NCI-H524 treated with DMSO at 0.1 percent for 48 hours (cell line): ENCODE data around the gene FEZF1.
A peak's percentile ranks its signal among the peaks of the same experiment; 100 is the strongest.

Source experiments
- DNase-seq: peaks from one replicate; lab custom pipeline; 2025; lab: John Stamatoyannopoulos, UW

The FEZF1 gene

DNA sequence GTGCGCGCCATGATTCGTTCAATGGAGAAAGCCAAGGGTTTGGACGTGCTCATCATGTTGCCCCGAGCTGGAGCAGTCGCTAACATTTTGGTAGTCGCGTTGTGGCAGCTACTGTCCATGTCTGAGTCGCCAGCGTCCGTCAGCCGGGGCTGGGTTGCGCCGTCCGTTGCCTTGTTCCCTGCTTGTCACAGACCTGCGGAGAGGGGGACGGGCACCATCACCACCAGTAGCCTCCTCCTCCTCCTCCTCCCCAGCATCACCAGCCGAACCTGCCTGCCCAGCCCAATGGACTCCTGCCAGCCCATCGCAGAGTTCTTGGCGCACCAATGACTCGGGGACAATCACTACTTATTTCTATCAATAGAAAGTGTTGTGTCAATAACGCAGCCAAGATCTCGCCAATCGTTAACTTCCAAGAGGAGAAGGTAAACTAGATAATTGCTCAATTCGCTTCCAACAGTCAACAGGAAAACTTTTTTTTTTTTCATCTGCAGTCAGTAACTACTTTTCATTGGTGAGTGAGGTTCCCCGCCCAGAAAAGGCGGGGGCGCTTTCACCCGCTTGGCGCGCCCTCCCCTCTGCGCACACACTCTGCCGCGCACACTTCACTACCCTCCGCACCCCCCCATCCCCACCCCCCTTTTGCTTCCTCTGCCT lies at the start of gene FEZF1:
TSS of gene FEZF1 (minus strand) at position 432 of the 657 bp plus-strand sequence. CDS start at position 119, 313 bp downstream.
- no peak for DNase-seq

DNA sequence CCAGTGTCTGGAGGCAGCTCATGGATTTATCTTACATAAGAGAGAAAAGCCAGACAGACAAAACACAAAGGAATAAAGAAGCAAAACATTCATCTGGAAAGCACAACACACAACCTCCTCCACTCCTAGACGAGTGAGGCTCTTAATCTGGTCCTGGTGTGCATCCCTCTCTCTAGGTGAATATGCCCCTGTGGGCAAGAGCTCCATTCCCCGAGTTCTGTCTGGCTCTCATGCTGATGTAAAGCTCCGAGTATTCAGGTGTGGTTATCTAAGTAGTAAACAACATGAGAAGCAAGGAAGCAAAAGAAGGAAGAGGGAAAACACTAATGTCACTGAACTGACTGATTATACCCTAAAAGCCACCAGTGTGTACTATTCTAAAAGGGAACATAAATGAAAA lies 47.9 kb upstream of the FEZF1 start:
- DNase-seq: no peak

DNA sequence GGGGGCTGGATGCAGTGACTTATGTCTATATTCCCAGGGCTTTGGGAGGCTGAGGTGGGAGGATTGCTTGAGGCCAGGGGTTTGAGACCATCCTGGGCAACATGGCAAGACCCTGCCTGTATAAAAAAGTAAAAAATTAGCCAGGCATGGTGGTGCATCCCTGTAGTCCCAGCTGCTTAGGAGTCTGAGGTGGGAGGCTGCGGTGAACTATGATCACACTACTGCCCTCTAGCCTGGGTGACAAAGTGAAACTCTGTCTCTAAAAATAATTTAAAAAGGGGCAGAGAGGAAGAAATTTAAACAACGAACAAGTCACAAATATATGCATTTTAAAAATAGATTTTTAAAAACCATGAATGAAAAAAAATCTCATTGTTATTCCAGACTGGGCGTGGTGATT lies 46.2 kb upstream of the FEZF1 start:
- no peak for DNase-seq

DNA sequence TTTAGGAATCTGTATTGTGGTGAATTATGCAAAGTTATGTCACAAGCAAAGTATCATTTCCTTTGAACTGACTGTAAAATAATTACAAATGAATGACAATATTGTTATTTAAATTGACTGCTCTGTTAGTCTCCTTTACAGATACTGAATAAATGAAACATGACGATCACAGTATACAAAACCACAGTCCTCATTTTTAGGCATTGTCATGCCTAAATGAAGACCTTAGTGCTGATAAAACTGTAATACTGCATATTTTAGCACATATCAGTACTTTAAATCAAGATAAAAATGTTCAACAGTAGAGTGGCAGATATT lies 39.7 kb upstream of the FEZF1 start:
- DNase-seq: no peak

DNA sequence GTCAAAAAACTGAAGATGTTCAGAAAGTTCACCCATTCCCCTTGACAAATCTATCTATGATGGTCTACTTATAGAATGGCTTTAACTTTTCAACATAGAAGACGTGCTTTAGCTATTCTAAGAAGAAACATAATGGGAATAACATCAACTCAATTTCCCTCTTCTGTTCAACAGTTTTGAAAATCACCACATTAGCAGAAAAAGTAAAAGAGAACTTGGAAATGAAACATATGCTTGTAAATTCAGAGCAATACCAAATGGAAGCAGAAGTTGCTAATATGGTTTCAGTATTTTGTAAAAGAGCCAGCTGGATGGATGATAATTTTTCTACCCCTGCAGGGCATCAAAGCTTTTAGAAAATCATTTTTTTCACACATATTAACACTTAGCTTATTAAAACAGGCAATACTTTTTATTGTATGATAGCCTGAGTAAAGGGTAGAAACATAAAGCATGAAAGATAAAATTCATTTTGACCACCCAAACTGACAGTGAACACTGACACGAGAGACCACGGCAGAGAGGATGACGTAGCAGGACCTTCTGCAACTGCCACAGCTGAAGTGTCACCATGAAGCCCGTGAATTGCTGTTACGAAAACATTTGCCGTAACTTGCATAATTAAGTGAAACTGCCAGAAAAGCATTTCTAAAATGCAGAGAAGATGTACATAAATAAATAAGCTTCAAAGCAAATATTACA lies 39.2 kb upstream of the FEZF1 start:
- DNase-seq: no peak

DNA sequence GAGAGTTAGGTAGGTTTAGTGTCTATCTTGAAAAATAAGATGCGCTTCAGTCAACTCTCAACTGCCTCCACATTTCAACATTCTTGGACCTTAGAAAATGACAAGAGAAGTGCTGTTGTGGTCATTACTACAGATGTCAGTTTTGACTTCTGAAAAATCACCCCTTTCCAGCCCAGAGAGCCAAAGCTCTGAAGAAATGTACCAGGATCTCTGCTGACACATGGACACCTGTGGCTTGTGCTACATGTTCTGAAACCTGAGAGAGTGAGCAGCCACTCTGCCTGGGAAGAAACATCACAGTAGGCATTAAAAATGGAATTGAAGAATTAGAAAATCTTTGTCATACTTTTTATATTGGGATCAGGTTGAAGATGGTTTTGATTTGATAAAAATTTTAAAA lies 35.9 kb upstream of the FEZF1 start:
- DNase-seq: no peak

DNA sequence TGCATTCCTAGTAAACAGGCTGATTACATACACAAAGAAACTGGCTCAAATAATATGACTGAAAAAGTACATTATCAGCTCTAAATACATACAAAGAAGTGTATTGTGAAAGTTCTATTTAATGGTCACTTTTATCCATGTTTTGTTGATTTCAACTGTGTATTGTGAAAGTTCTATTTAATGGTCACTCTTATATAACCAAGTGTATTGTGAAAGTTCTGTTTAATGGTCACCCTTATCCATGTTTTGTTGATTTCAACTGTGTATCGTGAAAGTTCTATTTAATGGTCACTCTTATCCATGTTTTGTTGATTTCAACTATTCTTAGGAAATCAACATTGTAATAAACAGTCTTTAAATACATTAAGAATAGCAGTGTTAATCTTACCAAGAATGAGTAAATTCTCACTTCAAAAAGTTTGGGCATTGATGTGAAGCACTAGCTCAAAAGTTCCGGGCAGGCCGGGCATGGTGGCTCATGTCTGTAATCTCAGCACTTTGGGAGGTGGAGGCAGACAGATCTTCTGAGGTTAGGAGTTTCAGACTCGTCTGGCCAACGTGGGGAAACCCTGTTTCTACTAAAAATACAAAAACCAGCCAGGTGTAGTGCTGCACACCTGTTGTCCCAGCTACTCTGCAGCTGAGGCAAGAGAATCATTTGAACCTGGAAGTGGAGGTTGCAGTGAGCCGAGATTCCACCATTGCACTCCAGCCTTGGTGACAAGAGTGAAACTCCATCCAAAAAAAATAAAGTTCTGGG lies 34.8 kb upstream of the FEZF1 start:
- no peak for DNase-seq

DNA sequence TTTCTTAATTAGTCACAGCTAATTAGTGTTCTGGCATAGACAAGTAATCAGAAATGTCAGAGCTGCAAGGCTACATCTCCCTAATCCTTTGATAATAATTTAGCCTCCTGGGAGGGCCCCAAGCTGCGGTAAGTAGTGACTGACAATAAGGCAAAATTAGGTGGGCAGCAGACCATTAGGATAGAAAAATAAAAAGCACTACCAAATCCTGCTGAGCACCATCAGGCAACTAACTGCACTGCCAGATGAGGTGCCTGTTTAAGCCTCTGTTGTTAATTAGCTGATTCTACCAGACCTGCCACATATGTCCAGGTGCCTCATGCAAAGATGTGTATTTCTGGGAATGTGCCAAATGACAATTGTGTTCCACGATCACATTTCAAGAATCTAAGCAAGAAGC lies 32.5 kb upstream of the FEZF1 start:
- DNase-seq: peak; percentile 88

DNA sequence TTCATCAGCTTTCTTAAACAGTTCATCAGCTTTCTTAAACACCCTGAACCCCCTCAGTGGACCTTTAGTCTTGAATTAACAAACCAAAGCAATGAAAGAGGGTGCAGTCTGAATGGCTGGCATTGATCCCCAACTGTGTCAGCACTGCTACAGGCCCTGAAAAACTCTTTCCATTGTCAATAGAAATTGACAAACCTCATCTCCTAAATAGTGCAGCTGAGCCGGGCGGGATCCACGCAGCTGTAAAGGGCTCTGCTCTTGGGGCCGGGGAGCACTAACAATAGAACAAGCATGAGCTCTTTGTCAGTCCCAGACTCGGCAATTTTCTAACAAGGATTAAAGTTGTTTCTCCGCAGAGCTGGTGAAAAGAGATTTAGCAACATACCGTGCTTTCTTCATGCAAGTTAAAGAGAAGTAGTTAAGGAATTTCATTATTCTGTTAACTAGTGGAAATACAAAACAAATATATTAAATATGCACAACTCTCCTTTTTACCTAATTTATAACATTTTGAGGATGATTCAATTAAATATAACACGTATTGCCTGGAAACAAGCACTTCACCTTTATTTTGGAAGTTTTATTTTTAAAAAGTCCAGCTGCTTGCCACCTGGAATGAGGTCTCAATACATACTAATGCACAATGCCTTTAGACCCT lies 24.7 kb upstream of the FEZF1 start:
- no peak for DNase-seq

DNA sequence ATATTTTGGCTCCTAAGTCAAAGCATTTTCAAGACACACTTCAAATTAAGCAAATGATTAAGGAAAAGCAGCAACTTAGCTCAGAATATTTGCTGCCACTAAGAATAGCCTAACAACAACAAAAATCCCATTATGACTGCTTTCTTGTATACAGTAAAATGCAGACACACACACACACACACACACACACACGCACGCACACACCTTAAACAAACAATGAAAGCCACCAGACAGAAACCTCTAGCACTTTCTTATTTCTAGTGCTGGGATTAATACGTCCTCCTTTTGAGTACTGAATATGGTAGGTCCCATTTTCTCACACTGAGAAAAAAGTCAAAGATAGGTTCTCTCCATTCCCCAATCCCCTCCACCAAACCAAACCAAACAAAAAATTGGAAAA lies 23.4 kb upstream of the FEZF1 start:
- DNase-seq: no peak

DNA sequence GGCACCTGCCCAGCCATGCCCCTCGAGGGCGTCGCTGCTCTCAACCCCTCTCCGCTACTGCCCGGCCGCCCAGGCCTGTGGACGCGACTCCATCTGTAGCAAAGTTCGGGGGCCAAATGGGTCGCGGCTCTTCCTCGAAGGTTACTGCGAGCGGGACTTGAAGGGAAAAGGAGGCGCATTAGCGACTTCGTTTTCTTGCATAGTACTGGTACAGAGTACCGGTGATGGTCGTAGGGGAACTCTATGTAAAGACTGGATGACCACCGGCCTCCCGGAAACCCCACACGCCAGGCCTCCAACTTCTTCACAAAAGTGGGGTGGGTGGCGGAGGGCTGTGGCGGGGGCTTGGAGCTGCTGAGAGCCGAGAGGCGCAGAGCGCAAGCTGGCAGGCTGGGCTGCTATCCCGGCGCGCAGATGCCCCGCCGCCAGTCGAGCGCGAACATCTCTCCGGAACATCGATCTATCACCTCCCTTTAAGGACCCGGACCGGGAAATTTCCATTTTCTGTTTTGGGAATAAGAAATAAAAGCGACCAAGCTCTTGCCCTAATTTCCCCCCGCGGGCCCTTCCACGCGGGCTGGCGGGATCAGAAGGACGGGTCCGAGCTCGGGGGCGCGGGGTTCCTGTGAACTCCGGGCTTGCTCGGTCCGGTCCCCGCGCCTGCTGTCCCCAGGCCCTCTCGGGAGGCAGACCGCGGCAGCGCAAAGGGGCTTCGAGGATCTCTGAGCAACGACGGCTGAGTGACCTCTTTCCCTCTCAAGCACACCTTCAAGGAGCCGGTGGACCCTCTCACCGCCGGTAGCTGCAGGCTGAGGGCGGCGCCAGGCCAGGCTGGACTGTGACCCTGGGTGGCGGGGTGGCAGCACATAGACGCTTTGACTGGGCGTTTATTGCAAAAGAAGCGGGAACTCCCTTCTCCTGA lies 12.2 kb upstream of the FEZF1 start:
- DNase-seq: no peak

DNA sequence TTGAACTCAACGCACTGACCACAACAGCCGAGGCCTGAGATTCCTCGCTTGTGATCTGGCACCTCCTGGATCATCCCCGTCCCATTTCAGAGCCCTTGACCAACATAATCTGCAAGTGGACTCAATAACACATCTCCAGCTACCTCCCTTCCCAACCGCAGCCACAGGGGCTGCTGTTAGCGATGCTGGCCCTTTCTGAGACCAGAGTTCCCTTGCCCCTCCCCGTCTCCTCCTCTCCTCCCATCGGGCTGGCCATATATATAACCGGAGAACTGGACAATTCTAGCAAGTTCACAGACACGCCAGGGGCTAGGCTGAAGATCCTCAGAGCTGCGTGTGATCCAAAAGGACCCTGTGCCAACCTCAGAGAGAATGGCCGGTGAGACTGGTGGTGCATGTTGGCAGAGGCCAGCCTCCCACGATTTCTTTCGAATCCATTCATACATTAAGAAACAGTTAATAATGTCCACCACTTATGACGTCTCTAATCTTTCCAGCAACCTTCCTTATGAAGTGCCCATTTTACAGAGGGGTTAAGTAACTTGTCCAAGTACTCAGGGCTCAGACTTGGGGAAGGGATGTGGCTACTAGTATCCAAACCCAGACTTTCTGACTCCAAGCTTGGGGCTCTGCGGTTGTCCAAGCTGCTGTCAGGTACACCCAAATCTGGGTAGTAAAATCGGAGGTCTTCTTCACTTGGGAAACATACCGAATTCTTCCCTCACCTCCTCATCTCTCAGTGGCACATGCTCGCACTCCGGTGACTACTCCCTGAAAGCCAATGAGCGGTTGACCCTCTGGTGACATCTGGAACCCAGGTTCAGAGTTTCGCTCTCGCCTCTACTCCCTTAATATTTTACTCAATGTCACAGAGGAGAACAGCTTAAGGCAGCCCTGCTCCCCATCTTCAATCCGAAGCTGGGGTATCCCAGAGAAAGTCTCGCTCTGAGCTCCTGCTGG lies 11.2 kb upstream of the FEZF1 start:
- no peak for DNase-seq

DNA sequence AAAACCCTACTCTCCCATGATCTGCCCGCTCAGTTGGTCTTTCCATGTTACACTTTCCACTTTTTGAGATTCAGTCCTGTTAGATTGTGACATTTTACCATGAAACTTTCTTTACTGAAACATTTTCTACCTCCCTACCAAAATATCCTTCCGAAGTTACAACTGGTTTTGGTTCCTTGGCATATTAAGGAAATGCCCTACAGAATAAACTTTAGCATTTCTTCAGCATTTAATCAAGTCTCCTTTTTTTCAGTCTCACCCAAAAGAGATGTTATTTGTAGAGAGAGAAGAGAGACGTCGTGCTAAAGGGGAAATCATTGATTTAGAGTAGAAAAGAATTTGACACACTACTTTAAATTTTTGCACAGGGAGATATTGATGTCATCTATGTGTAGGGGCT lies 9.7 kb upstream of the FEZF1 start:
- DNase-seq: no peak

DNA sequence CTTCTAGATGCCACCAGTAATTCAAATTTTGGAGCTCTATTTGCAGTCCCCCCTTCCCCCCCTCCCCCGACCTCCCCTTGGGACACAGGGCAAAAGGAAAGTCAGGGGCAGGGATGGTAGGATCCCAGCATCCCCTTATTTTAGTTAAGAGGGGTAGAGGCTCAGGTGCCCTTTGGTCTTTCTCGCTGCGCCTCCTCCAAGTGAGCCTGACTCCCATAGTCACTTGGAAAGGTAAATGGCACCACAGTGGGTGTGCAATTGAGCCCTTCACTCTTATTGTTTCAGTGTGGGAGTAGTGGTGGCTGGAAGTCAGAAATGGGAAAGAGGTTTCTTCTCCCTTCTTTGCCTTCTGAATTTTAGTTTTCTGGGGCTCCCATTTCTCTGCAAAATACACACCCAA lies 8.2 kb upstream of the FEZF1 start:
- DNase-seq: no peak

DNA sequence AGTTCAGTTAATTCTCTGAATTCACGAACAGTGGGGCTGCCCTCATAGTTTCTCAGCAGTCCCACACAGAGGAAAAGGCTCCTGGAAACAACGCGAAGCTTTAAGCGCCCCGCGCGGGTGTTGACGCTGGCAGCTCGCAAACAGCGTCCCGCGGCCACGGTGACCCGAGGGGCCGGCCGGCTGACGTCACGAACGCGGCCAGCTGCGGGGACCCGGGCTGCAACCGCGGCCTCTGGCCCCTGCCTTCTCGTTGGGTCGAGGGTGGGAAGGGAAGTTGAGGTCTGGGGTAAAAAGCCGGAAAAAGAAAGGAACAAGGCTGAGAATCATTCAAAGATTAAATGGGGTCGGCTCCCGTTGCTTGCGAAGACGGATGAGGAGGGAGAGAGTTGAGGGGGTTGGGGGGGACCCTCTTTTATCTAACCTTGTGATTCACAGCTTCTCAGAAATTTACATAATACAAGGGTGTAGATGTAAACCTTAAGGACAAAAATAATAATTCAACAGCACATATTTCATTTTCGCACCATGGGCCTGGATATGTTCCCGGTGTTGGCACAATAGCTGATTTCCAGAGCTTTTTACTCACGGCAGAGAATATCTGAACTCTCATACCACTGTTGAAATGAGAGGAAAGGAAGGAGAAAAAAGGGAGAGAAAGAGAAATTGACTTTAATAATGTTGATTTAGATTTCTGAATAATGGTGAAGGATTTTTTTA lies 7.3 kb upstream of the FEZF1 start:
- no peak for DNase-seq

DNA sequence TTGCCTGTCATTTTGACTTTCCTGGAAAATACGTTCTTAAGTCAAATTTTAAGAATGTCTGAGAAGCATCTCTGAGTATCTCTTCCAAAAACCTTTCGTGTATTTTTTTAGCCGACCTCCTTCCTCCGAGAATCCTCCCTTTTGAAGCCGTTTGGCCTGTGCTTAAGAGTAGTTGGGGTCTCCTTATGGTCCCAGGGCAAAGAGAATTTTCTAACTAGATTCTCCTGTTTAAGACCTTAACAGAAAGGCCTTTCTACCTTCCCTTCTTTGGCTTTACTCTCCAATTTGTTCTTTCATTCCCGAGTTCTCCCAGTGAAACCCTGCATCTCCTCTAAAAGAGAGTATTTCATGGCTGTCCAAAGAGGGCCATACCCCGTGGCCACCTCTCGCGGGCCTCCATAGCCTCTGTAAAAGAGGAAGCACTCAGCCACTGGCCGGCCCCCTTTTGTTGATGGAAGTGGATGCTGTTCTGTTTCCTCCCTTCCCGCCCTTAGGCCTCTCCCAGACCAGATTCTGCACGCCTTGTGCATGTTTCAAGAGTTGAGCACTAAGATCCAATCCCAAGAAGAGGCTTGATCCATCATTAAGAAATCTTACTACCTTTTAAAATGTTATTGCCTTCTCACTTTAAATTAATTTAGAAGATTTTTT lies 6.6 kb upstream of the FEZF1 start:
- no peak for DNase-seq

DNA sequence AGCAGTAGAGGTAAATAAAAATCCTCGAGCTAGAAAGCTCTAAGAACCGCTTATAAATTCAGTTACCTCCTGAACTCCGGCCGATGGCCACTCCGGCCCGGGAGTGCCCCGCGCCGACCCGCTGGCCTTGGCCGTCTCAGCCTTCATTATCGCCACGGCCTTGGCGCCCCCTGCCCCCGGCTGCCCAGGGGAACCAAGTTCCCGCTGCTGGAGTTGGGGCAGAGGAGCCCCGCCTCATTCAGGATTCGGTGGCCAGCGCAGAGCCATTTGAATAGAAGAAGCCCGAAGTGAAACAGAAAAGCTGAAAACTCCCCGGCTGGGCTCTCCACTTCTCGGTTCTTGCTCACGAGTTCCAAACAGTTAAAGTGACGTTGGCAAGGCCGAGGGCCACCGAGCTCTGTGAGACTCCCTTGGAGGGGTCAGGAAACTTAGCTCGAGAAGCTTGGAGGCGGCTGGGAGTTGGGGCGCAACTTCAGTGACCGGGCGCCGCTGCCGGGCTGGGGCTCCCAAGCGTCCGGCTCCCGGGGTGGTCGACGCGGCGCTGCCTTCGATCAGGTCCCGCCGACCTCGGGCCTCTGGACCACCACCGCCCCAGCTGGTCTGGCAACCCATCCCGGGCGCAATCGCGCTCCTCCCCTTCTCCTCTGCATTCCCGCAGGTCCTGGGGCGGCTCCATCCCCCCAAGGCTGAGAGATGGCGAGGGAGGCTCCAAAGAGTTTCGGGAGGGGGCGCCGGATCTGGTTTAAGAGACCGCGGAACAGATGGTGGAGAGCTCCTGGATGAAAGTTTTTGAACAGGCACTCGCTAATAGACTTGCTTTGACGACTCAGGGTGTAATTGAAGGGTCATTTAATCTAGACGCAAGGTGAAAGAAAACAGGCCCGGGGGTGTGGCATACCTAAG lies 5.8 kb upstream of the FEZF1 start:
- no peak for DNase-seq

DNA sequence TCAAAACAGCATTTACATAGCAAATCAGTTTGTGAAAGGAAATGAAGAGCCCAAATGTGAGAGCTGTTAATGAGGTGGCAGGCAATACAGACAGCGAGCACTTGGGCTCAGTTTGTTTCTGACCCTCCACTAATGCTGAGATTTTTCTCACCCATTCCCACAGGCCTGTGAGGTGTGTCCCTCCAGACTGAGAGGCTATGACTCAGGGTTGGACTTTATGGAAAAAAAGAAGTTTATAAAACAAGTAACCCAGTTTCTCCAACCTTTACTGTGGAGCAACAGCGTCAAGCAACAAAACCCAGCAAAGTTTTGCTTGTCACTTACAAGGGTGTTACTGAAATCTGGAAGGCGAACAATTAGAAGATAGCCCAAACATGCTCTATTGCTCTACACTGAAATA lies 4.9 kb upstream of the FEZF1 start:
- DNase-seq: no peak
